OCI-M1 (cell line): Measurements from ENCODE around the gene FAM47A.

Source experiments
- DNase-seq: peaks from one replicate; lab custom pipeline; 2025; lab: John Stamatoyannopoulos, UW

Gene FAM47A

DNA sequence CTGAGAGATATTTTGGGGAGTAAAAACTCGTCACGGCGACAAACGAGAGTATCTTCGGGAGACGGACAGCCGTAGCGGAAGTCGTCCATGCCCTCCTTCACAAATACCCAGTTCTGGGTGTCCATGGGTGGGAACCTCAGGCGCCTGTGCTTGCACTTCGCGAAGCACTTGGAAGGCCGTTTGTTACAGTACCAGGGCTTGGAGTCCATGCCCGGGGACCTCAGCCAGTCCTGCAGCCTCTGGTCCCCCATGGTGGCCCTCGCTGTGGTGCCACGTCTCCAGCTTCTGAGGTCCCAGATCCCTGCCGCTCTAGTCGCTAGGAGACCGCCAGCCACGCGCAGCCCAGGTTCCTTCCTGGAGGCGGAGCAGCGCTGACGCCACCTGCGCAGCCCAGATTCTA is at the start of gene FAM47A:
TSS of gene FAM47A (minus strand) at position 287 of the 400 bp plus-strand sequence. CDS start at position 251, 36 bp downstream.
- no peak for DNase-seq

- no peak for DNase-seq
Observed at GRCh38 chrX:34147345-34147744, 15.2 kb upstream of the FAM47A start.

DNA sequence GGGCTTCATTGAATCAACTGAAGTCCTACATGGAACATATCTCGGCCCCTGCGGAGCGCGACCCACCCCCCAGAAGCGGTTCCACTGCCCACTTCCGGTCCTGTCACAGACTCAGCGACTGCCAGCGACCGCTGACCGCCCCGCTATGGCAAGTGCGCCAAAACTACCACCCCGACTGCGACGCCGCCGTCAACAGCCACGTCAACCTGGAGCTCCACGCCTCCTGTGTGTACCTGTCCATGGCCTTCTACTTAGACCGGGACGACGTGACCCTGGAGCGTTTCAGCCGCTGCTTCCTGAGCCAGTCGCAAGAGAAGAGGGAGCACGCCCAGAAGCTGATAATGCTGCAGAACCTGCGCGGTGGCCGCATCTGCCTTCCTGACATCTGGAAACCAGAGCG is 14.8 kb upstream of the FAM47A start:
- DNase-seq = no peak

DNA sequence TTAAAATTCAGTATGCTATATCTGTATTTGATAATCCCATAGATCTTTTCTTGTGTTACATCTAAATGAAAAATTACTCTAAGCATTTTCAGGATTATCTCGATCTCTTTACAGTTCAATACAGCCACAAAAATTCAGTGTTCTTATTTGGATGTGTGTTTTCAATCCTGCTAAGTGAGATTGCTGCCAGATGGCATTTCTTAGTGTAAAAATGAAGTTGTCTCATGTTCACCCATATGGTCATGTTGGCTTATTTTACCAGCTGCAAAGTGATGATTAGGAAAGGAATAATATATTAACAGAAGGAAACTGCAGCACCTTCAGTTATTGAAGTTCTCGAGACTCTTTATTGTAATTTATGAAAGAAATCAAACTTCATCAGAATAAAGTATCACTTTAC is 12.1 kb upstream of the FAM47A start:
- DNase-seq = no peak

GRCh38 chrX:34140816-34141215 is 8.7 kb upstream of the FAM47A start:
- no peak for DNase-seq

DNA sequence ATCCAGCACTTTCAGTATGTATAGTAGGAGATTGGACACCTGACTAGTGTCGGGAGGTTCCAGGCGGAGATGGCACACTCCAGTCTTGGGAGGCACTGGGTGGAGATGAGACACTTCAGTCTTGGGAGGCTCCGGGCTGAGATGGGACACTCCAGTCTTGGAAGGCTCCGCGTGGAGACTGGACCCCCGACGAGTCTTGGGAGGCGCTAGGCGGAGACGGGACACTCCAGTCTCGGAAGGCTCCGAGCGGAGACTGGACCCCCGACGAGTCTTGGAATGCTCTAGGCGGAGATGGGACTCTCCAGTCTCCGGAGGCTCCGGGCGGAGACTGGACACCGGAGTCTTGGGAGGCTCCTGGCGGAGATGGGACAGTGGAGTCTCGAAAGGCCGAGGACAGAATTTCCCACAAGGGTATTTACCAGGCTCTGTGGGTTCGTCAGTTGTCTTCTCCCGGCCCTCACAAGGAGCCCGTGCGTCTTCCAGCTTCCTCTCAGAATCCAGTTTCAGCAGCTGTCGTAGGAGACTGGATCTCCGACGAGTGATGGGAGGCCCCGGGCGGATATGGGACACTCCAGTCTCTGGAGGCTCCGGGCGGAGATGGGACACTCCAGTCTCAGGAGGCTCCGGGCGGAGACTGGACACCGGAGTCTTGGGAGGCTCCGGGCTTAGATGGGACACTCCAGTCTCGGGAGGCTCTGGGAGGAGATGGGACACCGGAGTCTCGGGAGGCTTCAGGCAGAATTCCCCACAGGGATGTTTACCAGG is 952 bp downstream of the FAM47A start:
- no peak for DNase-seq

GRCh38 chrX:34130501-34130900 is 1.6 kb downstream of the FAM47A start:
- DNase-seq = no peak

GRCh38 chrX:34126011-34126410 is 6.1 kb downstream of the FAM47A start:
- no peak for DNase-seq

GRCh38 chrX:34119122-34119521 is 13.0 kb downstream of the FAM47A start:
- DNase-seq = no peak

- no peak for DNase-seq
Observed at GRCh38 chrX:34112459-34112858, 19.7 kb downstream of the FAM47A start.
